H1 (cell line): ENCODE data around the gene SPTBN1. TPM values are rescaled to one million over a fixed set of nuclear protein-coding genes. Genes with fewer than 3 reads are reported as not detected.
A peak's percentile ranks its signal among the peaks of the same experiment; 100 is the strongest.

Source experiments
- BACH1 ChIP-seq: IDR thresholded peaks from 2 replicates; pipeline ENCODE4 v1.6.1; 2012; ENCODE audit warnings: low read length, improper control_type of control experiment
- CBX8 ChIP-seq: fragments of 300-800, 300-1000 bp; sonication (generic); IDR thresholded peaks from 2 replicates; pipeline ENCODE4 v1.7.1; 2016; ENCODE audit warnings: low read depth, low read length, borderline replicate concordance
- CHD2 ChIP-seq: IDR thresholded peaks from 2 replicates; pipeline ENCODE4 v1.6.1; 2012; ENCODE audit warnings: low read length, improper control_type of control experiment
- CREB1 ChIP-seq: IDR thresholded peaks from 2 replicates; pipeline ENCODE4 v1.6.1; 2012; ENCODE audit warnings: inconsistent platforms
- CTBP2 ChIP-seq: IDR thresholded peaks from 2 replicates; pipeline ENCODE4 v1.7.0; 2011; ENCODE audit warnings: borderline replicate concordance, mild to moderate bottlenecking, moderate library complexity, mixed read lengths, low read length; ENCODE audit not compliant: insufficient read depth, insufficient read length
- EGR1 ChIP-seq: IDR thresholded peaks from 2 replicates; pipeline ENCODE4 v1.6.1; 2011; ENCODE audit warnings: low read depth, low read length, borderline replicate concordance
- HDAC2 ChIP-seq, 2 experiments: fragments of 300-600 bp in 1 of 2; sonication (generic) in 1 of 2; IDR thresholded peaks; 2 replicates each; pipeline ENCODE4 v1.6.1; 2011 to 2012; ENCODE audit warnings: low read depth in 2 of 2, low read length in 2 of 2, mild to moderate bottlenecking in 2 of 2, moderate library complexity in 2 of 2, borderline replicate concordance in 1 of 2, inconsistent platforms in 1 of 2
- JUN ChIP-seq: IDR thresholded peaks from 2 replicates; pipeline ENCODE4 v1.6.1; 2011; ENCODE audit warnings: low read depth, mild to moderate bottlenecking, improper control_type of control experiment, low read length
- JUND ChIP-seq: IDR thresholded peaks from 2 replicates; pipeline ENCODE4 v1.6.1; 2011; ENCODE audit warnings: mild to moderate bottlenecking, improper control_type of control experiment, low read length
- KDM1A ChIP-seq: fragments of 200-600, 300-600 bp; sonication (generic); IDR thresholded peaks from 2 replicates; pipeline ENCODE4 v1.7.1; 2016; ENCODE audit warnings: mild to moderate bottlenecking, low read length, borderline replicate concordance
- MAFK ChIP-seq: IDR thresholded peaks from 2 replicates; pipeline ENCODE4 v1.6.1; 2012; ENCODE audit warnings: low read depth, mild to moderate bottlenecking, improper control_type of control experiment, low read length
- POLR2A ChIP-seq, 2 experiments: IDR thresholded peaks; 1 replicate in 1 of 2; 2 replicates in 1 of 2; pipeline ENCODE4 v1.6.1; 2011; ENCODE audit warnings: low read depth in 2 of 2, low read length in 2 of 2, mild to moderate bottlenecking in 2 of 2; ENCODE audit errors: control extremely low read depth in 1 of 2
- POLR2AphosphoS5 ChIP-seq: IDR thresholded peaks from 2 replicates; pipeline ENCODE4 v1.6.1; 2011; ENCODE audit warnings: low read depth, low read length
- SP1 ChIP-seq: IDR thresholded peaks from 2 replicates; pipeline ENCODE4 v1.6.1; 2011; ENCODE audit warnings: low read depth, low read length
- SP4 ChIP-seq: IDR thresholded peaks from 2 replicates; pipeline ENCODE4 v1.6.1; 2012; ENCODE audit warnings: low read length, inconsistent platforms
- SRF ChIP-seq: IDR thresholded peaks from 2 replicates; pipeline ENCODE4 v1.6.1; 2011; ENCODE audit warnings: mild to moderate bottlenecking, low read depth, low read length, moderate library complexity
- TEAD4 ChIP-seq: IDR thresholded peaks from 2 replicates; pipeline ENCODE4 v1.6.1; 2012; ENCODE audit warnings: low read depth, low read length, inconsistent platforms, mixed read lengths
- polyA plus RNA-seq, 7 experiments: library from polyadenylated mRNA; depleted of rRNA in 3 of 7; stranded (reverse) in 5 of 7; unstranded in 2 of 7; fragments of >200 nt in 5 of 7; fragments of 200-250 nt in 2 of 7; gene quantifications; 1 replicate in 5 of 7; 2 replicates in 1 of 7; 4 replicates in 1 of 7; pipeline versions ENCODE4 v1.2.1 to v1.2.3, GENCODE V29; 2011 to 2013; ENCODE audit warnings: missing spikeins in 2 of 7, mixed read lengths in 2 of 7
- total RNA-seq: library from RNA; stranded (reverse); fragmentation: NEBNext Ultra II Directional; extraction: Animal tissue kit (Norgen Biotek cat#: 25700); gene quantifications from 2 replicates; pipeline ENCODE4 v1.2.1, GENCODE V29; 2021

The SPTBN1 gene
- total and polyA plus RNA-seq, 2 of the 8 experiments (the other 6 are each of a cell fraction or from before 2014, with no cell fraction given) = 31.8 to 180 TPM

DNA sequence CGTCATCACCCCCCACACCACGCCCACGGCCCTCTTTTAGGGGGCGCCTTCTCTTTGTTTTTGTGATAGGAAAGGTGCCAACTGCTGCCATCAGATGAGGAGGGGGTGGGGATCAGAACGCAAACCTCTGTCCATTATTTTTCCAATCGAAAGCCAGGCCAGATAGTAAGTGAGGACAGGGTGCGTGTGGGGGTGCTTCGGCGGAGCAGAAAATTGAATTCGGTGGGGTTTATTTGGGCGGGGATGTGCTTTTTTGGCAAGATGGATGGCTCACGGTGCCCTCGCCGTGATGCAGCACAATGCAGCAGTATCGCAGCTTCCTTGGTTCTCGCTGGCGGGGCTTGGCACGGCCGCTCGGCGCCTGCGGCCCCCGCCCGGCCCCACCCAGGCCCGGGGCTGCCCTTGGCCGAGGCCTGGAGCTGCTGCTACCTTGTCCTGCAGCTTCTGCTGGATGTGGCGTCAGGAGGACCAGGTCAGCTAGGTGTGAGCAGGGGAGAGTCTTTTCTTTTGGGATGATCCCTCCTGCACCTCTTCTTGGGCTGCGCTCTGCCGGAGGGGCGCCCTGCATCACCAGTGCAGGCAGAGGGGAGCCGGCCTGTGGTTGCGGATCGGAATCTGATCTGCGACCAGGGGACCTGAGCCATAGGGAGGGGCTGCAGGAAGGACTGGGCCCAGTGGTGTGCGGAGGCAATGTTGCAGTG is 1.3 kb downstream of the SPTBN1 start (continued):
- TF ChIP-seq JUND (no peak), SRF (no peak), HDAC2 (IDR thresholded peaks at IDR 0.05; ENCODE audit: borderline replicate concordance in 1 of 2, low read depth in 2 of 2, low read length in 2 of 2) (no peak), BACH1 (no peak), POLR2A (IDR thresholded peaks at IDR 0.05; ENCODE audit: control extremely low read depth in 1 of 2, low read depth in 2 of 2, low read length in 2 of 2) (no peak), SP1 (no peak), POLR2AphosphoS5 (no peak), CHD2 (no peak), CBX8 (no peak), MAFK (no peak), TEAD4 (peak; percentile 5; the same call in 1 of the 2 replicates), CREB1 (no peak; the same call in 1 of the 2 replicates), JUN (no peak), KDM1A (no peak), EGR1 (no peak), CTBP2 (no peak), SP4 (no peak)
